ENCODE measurements around the gene LRRN1. TPM values are rescaled to one million over a fixed set of nuclear protein-coding genes. Genes with fewer than 3 reads are reported as not detected.

LRRN1 gene
- total RNA-seq (2022; extraction: Qiagen RNA extraction): not detected in 5 replicates

DNA sequence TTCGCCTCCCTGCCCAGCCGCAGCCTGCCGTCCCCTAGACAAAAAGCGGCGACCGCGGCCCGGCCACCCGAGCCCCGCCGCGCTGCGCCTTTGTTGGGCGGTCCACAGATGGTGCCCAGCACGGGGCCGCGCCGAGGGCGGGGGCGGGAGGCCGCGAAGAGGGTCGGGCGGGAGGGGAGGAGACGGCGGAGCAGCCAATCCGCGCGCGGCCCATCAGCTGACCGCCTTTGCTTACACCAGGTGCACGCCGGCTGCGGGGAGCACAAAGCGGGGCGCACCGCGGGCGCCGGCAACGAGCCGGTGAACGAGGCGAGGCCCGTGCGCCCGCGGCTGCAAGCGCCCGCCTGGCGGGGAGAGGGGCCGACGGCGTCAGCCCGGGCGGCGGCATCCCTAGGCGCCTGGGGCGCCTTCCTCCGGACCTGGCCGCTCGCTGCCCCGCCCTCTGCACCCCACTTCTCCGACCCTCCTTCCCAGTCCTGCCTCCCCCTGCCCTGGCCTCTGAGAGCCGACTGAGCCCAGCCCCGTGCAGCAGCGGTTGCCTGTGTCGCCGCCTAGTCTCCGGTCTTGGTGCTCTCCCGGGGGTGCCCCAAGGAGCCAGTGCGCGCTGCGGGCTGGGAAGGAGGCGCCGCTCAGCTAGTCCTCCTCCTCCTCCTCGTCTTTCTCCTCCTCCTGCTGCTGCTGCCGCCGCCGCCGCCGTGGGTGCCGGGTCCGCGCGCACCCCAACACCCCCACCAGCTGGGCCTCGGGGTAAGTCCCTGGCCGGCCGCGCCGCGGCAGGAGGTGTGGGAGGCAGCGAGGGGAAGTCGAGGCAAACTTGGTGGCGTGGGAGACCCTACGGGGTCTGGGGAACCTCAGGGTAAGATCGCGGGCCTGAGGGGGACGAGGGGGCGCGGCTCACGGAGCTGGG is at the start of gene LRRN1:
Gene LRRN1, plus strand, starts transcription at position 259 of the 907 bp plus-strand sequence. CDS start 45,211 bp downstream, outside the sequence.

All from A549 treated with Hydrocortisone at 1 μM for 4 hours (cell line).